Right ventricle myocardium inferior (tissue), 1 donor: Measurements from ENCODE around the gene MYO1G. TPM values are rescaled to one million over a fixed set of nuclear protein-coding genes. Genes with fewer than 3 reads are reported as not detected.

Experiments used
- ATAC-seq: fragments of 200-7000 bp; cut with Tn5 transposase; one replicate; pipeline ENCODE4 v1.9.1; 2020; ENCODE audit warnings: mild to moderate bottlenecking, moderate library complexity
- DNase-seq: peaks from one replicate; pipeline ENCODE4 v3.0.0; 2021; ENCODE audit errors: missing footprints
- intact Hi-C: fragments of 100-400 bp; cut with DNase I; formaldehyde crosslinking; loops from one replicate; pipeline ENCODE4 v1.11.0; 2022
- total RNA-seq: library from RNA; stranded (reverse); fragmentation: NEBNext Ultra II Directional; extraction: Animal tissue kit (Norgen Biotek cat#: 25700); gene quantifications from one replicate; pipeline ENCODE4 v1.2.1, GENCODE V29; 2021
- donor health status: DM: no; HTN: yes; CAD: no; lungs with severe emphysema.

Gene MYO1G
- total RNA-seq, 1 donor from 2014 or later: 1.9 TPM

GRCh38 chr7:44918029-44918428, 60.8 kb downstream of the MYO1G start:
- ATAC-seq: no peak
- no peak for DNase-seq
- intact Hi-C loops: no loop called here

DNA sequence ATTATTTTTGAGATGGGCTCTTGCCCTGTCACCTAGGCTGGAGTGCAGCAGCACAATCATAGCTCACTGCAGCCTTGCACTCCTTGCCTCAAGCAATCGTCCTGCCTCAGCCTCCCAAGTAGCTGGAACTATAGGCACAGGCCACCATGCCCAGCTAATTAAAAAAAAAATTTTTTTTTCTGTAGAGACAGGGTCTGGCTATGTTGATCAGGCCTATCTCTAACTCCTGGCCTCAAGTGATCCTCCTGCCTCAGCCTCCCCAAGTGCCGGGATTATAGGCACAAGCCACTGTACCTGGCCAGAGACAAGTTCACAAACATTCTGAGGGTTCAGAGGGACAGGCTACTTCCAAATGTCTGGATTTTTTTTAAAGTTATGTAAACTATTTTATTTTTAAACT, 61.4 kb downstream of the MYO1G start:
- no peak for DNase-seq
- ATAC-seq: no peak
- intact Hi-C loops: no loop called here

- ATAC-seq: no peak
- no peak for DNase-seq
- intact Hi-C loops: no loop called here
These were observed 63.7 kb downstream of the MYO1G start for GRCh38 chr7:44914992-44915607.

DNA sequence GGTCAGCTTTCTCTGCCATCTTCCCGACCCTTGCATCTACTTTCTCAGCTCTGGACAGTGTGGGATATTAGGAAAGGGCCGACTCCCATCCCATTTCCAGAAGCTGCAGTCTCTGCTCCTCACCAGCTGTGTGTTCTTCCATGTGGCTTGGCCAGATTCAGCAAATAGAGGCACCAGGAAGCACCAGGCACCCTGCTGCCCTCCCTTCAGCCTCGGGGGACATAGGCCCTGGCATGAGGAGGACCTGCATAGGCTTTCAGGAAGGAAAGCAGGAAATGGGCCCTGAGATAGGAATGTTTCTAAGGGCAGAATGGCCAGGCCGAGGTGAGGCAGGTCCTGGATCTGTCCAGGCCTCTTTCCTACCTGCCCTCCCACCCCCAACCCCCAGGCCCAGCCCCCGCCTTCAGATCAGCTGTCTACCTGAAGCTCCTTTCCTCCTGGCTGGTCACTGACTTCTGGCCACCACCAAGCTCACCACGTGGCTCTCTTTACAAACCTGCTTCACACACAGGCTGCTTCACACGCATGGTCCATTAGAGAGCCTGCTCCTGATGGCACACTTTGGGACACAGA, 66.0 kb downstream of the MYO1G start:
- DNase-seq: no peak
- intact Hi-C loops: no loop called here
- ATAC-seq: no peak

Other genes starting within 250 kb of the MYO1G start
- 62.2 TPM for gene ZMIZ2, start 230.2 kb downstream of the MYO1G start, total RNA-seq
- 524 TPM for gene PPIA, start 182.3 kb downstream of the MYO1G start, total RNA-seq
- gene H2AZ2, start 130.9 kb downstream of the MYO1G start, total RNA-seq: 229 TPM
- gene PURB, start 93.5 kb downstream of the MYO1G start, total RNA-seq: 13.8 TPM
- gene CCM2, start 21.2 kb upstream of the MYO1G start, total RNA-seq: 38.7 TPM
- gene NACAD, start 110.0 kb upstream of the MYO1G start, total RNA-seq: 6.0 TPM
- 82.4 TPM for gene TBRG4, start 132.7 kb upstream of the MYO1G start, total RNA-seq
- 33.8 TPM for gene RAMP3, start 178.8 kb upstream of the MYO1G start, total RNA-seq